ENCODE results near the gene PPHLN1.

- TF ChIP-seq CTCF (IDR thresholded peaks at IDR 0.05 in 4 of 5, conservative IDR thresholded peaks at IDR 0.05 in 1 of 5) (no peak), POLR2A (IDR thresholded peaks at IDR 0.05) (no peak)
These were observed 44.1 kb upstream of the PPHLN1 start for GRCh38 chr12:42281844-42282243.

All from gastrocnemius medialis (tissue), 4 donors.